CD4-positive, alpha-beta T cell treated with Interferon gamma for 1 hour (primary cell): ENCODE data around the gene TGFBI.

Experiments used
- DNase-seq: peaks from one replicate; pipeline ENCODE4 v3.0.0-alpha.2; 2020

Gene TGFBI

GRCh38 chr5:136051486-136052220 is 22.9 kb downstream of the TGFBI start:
- DNase-seq, result no peak

- DNase-seq, result no peak
Observed at GRCh38 chr5:136052692-136053335, 24.0 kb downstream of the TGFBI start.

DNA sequence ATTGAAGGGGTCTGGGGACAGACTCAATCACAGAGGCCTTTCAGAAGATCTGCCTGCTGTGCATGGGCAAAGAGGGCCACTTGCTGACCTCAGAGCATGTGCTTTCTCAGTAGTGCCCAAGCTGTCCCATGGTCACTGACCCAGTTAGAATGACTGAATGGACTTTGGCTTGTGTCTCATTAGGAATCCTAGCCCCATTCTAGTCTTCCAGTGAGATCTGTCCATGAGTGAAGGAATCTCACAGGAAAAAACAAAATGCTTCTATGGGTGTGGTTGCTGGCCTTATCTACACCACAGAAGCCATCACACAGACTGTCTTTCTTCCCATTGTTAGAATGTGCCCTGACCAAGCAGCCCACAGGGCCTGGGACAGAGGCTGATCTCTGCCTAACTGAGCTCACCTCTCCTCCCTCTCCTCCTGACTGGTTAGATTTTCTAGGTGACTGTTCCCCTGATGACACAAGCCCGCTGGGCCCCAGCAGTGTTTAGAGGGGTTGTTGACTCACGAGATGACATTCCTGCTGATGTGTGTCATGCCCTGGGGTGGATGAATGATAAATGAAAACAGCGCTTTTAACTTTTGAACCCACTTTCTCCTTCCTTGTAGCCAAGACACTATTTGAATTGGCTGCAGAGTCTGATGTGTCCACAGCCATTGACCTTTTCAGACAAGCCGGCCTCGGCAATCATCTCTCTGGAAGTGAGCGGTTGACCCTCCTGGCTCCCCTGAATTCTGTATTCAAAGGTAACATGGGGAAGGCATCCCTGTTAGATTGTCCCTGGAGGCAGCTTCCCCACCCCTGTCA is 24.8 kb downstream of the TGFBI start:
- DNase-seq, result no peak

GRCh38 chr5:136054142-136055019 is 25.6 kb downstream of the TGFBI start:
- DNase-seq, result no peak

DNA sequence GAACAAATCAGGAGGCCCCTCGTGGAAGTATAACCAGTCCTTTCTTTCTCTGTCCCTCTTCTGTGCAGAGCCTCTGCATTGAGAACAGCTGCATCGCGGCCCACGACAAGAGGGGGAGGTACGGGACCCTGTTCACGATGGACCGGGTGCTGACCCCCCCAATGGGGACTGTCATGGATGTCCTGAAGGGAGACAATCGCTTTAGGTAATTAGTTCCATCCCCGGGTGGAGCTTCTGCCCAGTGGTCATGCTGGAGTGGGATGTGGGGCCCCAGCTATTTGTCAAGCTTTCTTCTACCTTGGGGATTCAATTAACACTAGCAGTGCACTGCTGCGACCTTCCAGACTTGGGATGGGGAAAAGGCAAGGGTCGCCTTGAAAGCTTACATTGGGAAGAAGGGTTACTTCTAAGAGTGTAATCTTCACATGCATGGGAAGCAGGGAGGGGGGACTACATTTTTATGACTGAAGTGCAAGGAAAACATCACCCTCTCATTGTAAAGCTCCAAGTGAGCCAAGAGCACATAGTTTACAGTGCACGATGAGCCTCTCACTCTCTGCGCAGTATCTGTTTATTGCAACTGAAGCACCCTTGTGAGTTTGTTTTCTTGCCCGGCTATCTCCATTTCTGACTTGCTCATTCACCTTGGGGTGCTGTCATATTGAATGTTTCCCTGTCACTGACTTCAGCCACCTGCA is 27.0 kb downstream of the TGFBI start:
- no peak for DNase-seq

GRCh38 chr5:136056336-136056735 is 27.5 kb downstream of the TGFBI start:
- DNase-seq, result no peak

GRCh38 chr5:136056771-136057335 is 28.1 kb downstream of the TGFBI start:
- DNase-seq, result no peak

DNA sequence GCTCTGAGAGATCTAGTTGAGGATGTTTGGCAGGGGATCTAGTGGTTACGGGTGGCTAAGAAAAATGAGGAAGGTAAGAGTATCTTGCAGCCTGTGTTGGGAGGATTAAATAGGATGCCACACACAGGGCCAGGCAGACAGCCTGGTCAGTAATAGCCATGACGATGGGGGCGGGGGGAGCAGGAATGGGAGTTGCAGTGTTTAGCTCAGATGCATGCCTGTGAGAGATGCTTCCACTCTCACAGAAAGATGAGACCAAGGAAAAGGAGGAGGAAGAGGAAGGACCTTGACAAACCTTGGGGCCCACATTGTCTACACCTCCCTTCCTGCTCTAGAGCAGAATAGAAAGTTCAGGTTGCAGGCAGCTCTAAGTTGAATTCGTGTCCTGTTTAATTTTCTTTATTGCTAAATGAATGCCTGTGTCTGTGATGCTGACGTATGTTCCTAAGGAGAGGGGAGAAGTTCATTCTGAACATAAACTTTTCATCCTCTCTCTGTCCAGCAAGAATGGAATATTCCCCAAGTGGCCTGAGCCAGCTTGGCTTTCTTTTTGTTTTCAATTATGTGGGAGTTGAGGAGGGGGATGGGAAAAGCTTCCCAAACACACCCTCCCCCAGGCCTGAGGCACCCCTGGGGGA is 28.7 kb downstream of the TGFBI start:
- no peak for DNase-seq

DNA sequence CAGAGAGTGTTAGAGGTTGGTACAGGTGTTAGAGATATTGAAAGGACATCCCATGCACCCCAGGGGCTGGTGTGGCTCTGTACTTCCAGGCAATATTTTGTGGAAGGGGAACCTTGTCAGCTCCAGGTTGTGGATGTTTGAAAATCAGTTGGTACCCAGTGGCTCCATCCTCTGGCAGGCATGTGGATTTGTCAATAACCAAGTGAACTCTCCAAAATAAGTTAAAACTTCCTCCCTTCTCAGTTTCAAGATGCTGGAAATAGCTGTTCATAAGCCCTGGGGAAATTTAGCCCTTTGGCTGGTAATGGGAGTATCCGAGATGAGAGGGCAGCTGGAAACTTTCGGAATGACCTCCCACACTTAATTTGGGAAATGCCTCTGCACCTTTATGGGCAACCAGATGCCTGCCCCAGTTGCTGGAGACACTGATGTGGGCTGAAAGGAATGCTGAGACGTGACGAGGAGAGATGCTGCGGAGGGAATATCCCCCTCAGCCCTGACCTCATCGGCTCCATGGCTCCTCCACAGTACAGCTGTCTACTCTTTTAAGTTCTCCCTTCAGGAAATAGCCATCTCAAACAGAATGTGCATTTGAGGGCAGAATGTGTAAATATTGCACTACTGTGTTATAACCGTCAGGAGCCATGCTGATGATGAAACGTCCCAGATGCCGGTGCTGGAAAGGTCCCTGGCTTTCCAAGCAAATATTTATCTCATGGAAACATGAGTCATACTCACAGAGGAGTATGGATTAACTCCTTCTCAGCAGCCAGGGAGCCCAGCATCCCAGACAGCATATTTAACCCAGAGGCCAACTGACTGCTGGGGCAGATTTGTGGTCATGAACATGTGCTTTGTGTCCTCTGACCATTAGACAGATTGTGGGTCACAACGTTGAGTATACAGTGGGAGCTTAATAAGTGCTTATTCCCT is 29.5 kb downstream of the TGFBI start:
- no peak for DNase-seq

DNA sequence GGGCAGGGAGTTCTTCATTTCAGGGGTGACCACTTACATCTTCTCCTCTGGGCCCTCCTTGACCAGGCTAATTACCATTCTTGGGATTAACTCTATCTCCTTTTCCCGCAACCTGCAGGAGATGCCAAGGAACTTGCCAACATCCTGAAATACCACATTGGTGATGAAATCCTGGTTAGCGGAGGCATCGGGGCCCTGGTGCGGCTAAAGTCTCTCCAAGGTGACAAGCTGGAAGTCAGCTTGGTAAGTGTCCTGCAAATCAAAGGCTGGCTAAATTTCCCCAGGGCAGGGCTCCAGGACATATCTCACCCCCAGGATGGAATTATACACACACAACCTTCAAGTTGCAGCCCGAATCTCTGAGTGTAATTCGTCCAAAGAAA is 30.2 kb downstream of the TGFBI start:
- no peak for DNase-seq

- DNase-seq, result no peak
Observed at GRCh38 chr5:136060963-136061362, 32.2 kb downstream of the TGFBI start.

DNA sequence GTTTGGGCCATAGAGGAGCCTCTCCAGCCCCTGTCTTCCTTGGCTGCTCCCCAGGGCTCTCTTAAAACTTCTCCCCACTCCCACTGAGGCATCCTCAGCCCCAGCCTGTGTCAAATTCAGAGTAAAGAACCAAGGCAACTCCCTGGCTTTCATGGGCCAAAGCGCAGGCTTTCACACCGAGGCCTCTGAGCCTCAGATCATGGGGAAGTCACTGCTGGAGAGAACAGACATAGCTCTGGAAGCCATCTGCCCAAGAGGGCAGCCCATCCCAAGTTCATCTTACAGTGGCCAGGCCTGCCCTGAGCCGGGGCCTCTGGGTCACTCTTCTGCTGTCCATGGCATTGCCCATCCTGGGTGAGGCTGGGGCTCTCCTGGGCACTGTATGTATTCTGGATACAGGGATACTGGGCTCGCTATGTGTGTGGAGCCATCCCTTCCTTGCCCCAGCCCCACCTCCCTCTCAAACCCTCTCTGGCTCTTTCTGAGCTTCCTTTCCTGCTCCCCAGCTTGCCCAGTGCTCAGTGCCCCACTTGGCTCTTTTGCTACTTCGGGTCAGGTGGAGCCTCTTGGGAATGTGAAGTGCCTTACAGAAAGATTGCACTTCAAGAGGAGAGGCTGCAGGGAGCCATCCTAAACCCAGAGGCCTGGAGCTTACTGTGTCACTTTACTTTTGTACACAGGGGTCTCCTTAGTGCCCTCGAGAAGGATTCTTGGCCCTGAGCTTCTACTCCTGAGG is 33.0 kb downstream of the TGFBI start:
- DNase-seq, result no peak

- no peak for DNase-seq
Observed at GRCh38 chr5:136062366-136063274, 33.8 kb downstream of the TGFBI start.

DNA sequence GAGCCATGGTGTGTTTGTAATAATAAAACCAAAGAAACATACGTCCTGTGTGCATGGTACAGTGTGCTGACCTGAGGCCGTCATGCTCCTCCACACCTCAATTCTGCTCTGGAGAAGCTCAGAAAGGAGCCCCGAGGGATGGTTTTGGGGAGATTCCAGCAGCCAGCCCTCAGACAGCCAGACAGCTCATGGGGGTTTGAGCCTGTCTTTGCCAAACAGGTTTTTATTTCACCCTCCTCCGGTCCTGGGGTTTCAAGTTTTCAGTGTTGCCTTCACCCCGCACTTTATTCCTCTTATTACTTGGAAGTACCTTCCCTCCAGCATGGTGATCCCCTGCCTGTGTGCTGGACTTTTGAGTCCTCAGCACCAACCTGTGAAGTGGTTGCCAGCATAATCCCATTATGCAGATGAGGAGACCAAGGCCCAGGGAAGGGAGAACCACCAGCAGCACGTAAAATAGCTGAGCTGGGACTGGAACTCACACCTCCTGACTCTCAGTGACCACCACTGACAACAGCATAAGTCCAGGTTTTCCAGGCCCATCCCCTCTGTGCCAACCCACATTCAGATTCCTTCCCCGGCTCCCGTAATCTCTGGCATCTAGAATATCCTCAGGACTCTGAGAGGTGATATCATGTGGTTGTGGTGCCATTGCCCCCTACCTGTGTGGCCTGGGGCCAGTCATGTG is 35.1 kb downstream of the TGFBI start:
- DNase-seq, result no peak

GRCh38 chr5:136064510-136064909 is 35.7 kb downstream of the TGFBI start:
- DNase-seq, result no peak

DNA sequence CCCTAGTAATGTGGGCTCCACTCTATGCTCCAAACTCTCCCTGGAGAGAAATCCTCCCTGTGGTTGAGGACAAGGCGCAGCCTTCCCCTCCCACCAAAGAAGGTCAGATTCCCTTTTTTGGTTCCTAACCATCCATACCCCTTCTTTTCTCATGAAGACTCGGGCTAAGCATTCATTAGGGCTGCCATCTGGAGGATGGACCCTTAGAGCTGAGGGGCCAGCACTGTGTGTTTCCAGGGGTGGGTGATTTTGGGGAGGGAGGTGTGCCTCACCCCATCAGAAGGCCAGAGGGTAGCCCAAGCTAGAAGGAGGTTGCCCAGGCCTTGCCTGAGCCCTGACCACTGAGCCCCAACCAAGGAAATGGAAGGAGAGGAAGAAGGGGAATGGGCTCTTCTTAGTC is 36.8 kb downstream of the TGFBI start:
- no peak for DNase-seq

- DNase-seq, result no peak
Observed at GRCh38 chr5:136066661-136067271, 38.0 kb downstream of the TGFBI start.
